HG02588 (cell line): ENCODE data around the gene SPDYE4.

Experiments used
- ATAC-seq: cut with Tn5 transposase; IDR thresholded peaks from one replicate; pipeline ENCODE4 v1.9.1; 2021; ENCODE audit warnings: mild to moderate bottlenecking, moderate library complexity; ENCODE audit not compliant: unreplicated experiment

SPDYE4 gene

GRCh38 chr17:8785547-8786413 lies 27.4 kb upstream of the SPDYE4 start:
- ATAC-seq: no peak

DNA sequence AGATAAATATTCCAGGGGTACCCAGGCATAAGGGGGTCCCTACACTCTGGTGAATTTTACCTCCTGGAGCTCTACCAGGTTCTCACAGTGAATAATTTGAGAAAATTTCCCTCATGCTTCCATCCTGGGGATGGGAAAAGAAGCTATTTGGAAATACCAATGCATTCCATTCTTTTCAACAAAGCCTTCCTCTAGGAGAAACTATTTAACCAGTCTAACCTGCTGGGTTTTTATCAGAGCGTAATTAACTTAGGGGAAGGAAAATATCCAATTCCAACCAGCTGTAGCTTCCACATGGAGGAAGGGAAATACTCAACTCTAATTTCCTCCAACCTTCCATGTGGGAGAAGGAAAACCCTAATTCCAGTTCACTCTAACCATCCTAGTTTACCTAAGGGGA lies 23.8 kb upstream of the SPDYE4 start:
- no peak for ATAC-seq

GRCh38 chr17:8781776-8782175 lies 23.4 kb upstream of the SPDYE4 start:
- no peak for ATAC-seq

DNA sequence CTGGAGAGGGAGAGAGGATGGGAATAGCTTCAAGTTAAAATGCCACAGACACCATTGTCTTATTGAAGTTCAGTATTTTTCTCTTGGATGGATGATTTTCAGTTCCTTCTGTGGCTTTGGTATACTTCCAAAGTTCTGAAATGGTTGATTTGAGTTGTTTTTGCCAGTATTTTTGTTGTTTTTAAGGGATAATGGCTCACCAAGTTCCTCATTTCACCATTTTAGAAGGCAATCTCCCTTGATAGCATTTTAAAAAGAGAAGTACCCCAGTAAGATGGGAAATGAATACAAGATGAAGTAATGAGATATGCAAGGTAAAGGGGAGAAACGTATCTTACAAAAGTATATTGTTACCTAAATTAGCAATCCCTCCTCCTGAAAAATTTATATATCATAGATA lies 18.5 kb upstream of the SPDYE4 start:
- ATAC-seq: no peak

DNA sequence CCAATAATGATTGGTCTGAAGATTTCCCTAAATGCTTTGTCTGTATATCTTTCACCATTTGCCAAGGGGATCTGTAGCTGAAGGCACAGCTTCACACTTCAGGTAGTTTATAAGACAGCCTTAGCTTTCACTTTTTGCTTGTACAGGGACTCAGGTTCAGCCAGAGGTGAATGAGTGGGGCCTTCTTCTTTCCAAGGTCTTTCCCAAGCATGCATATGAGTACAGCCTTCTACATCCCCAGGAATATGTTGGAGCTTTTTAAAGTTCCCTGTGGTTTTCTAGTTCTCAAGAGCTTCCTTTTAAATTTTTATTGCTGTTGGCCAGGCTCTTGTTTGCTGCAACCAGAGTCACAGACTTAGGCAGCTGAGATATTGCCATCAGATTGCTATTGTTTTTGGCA lies 17.9 kb upstream of the SPDYE4 start:
- ATAC-seq: no peak

DNA sequence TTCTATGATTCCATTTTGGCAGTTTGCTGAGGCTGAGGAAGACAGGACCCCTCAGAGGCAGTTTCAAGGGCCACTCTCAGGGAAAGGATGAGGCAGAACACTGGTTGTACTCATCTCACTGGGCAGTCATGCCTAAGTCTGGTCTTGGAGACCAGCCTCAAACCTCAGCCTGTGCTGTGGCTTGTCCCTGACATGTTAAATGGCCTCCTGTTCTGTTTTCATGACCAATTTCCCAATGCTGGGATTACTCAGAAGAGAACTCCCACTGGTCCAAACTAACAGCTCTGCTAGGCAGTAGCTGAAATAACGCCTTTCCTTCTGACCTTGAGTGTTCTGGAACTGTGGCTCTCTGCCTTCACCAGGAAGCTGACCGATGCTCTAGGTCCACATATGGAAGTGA lies 8.4 kb upstream of the SPDYE4 start:
- no peak for ATAC-seq

DNA sequence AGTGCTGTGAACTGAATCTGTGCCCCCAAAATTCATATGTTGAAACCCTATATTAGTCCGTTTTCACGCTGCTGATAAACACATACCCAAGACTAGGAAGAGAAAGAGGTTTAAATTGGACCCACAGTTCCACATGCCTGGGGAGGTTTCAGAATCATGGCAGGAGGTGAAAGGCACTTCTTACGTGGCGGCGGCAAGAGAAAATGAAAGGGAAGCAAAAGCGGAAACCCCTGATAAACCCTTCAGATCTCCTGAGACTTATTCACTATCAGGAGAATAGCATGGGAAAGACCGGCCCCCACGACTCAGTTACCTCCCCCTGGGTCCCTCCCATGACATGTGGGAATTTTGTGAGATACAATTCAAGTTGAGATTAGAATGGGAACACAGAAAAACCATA lies 3.7 kb upstream of the SPDYE4 start:
- ATAC-seq: no peak

- no peak for ATAC-seq
Observed at GRCh38 chr17:8757189-8757588, 1.2 kb downstream of the SPDYE4 start.

DNA sequence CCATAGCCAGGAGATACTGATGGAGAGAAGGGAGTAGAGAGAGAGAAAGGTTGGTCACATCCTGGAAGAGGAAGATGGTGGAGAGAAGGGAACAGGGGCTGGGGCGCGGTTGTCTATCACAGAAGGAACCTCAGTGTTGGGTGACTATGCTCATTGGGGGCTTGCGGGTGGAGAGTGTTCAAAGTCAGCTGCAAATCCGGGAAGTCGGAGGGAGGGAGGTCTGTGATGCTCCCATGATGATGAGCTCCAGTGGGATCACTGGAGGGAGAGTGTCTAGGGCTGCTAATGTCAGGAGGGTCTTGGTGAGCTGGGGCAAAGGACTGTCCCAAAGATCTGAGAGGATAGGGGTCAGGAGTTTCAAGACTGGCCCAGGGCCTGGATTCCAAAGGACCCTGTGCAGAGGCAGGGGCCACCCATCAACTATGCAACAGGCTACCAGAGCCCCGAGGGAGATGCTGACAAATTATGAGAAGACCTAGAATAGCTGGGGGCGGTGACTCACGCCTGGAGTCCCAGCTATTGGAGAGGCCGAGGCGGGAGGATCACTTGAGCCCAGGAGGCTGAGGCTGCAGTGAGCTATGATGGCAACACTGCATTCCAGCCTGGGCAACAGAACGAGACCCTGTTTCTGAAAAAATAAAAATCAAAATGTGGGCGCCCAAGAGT lies 2.6 kb downstream of the SPDYE4 start:
- ATAC-seq: no peak

GRCh38 chr17:8754890-8755289 lies 3.5 kb downstream of the SPDYE4 start:
- ATAC-seq: no peak

GRCh38 chr17:8753976-8754440 lies 4.3 kb downstream of the SPDYE4 start:
- no peak for ATAC-seq

- no peak for ATAC-seq
Observed at GRCh38 chr17:8753136-8753975, 5.0 kb downstream of the SPDYE4 start.

DNA sequence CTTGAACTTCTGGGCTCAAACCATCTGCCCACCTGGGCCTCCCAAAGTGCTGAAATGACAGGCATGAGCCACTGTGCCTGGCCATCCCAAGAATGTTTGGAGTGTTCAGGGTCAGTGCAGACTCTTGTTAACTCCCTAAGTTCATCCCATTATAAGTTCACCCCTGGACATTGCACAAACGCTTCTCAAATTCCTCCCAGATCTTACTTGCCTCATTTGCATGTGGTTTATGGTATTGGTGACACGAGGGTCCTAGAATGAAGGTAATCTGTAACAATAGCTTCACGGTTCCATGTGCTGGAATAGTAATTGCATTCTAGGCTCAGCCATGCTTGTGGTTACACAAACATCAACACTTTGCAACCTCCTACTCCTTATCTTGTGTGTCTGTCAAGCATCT lies 8.7 kb downstream of the SPDYE4 start:
- no peak for ATAC-seq

GRCh38 chr17:8747742-8748141 lies 10.6 kb downstream of the SPDYE4 start:
- no peak for ATAC-seq

DNA sequence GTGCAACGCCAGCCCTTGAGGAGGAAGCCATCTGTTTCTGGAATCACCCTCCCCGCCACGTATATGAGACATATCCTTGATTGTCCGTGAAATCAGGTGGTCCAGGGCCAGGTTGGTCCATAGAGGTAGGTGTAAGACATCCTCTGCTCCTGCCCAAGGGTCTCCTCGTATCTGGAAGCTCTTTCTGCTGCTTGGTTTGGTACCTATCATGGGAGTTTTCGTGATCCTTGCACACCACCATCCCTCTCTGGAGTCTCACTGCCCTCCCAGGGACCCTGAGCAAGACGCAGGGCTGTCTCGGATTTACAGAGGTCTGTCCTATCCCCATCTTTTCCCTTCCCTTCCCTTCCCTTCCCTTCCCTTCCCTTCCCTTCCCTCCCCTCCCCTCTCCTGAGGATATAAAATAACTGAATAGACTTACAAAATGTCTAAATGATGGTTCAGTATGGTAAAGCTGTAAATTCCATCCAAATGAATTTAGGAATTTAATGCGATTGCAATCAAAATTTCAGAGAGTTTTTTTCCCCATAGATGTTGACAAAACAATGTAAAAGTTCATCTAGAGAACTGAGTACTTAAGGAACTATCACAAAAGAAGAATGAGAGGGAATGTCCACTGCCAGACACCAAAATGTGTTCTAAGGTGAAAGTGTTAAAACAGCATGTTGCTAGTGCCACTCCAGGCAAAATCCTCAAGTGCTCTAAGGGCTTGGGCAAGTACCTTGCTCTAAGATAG lies 11.7 kb downstream of the SPDYE4 start:
- no peak for ATAC-seq

GRCh38 chr17:8745586-8746500 lies 12.5 kb downstream of the SPDYE4 start:
- ATAC-seq: peak; percentile 68

- ATAC-seq: no peak
Observed at GRCh38 chr17:8744086-8744785, 14.1 kb downstream of the SPDYE4 start.

DNA sequence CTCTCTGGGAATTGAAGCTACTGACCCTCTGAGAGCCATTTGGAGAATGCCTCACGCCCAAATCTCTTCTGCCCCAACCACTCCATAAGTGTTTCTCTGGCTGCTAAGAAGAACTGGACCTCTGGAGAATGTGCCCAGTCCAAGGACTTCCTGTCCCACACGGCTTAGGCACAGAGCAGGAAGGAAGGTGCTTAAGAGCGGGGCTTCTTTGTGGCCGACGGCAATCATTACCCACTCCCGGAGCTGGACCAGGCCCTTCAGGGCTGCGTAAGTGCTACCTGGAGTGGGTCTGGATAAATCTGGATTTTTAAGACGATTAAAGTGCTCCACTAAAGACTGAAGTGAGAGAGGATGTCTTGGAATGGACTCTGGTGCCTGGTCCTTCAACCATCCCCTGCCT lies 15.5 kb downstream of the SPDYE4 start:
- ATAC-seq: no peak

- ATAC-seq: no peak
Observed at GRCh38 chr17:8742274-8742673, 16.1 kb downstream of the SPDYE4 start.
